ENCODE results near the gene LAGE3. TPM values are rescaled to one million over a fixed set of nuclear protein-coding genes. Genes with fewer than 3 reads are reported as not detected.

Gene LAGE3
- total RNA-seq, 2 donors from 2014 or later = 29.5 to 34.1 TPM

GRCh38 chrX:154467556-154467955, 11.5 kb downstream of the LAGE3 start:
- H3K4me3 Mint-ChIP-seq = no peak overlapping the region
- no peaks in the 10 kb centered on the region for H3K27me3 Mint-ChIP-seq (ENCODE audit: insufficient read depth)
- no peak overlapping the region for H3K9ac ChIP-seq (ENCODE audit: extremely low read depth, low read length, poor library complexity, severe bottlenecking)
- no peaks in the 10 kb centered on the region for H3K9me3 ChIP-seq (ENCODE audit: control insufficient read depth, low read length)
- no peak overlapping the region for H3K4me3 ChIP-seq (ENCODE audit: low read length)
- H3K4me1 Mint-ChIP-seq = no peaks in the 10 kb centered on the region
- TF ChIP-seq, protein P1, sequence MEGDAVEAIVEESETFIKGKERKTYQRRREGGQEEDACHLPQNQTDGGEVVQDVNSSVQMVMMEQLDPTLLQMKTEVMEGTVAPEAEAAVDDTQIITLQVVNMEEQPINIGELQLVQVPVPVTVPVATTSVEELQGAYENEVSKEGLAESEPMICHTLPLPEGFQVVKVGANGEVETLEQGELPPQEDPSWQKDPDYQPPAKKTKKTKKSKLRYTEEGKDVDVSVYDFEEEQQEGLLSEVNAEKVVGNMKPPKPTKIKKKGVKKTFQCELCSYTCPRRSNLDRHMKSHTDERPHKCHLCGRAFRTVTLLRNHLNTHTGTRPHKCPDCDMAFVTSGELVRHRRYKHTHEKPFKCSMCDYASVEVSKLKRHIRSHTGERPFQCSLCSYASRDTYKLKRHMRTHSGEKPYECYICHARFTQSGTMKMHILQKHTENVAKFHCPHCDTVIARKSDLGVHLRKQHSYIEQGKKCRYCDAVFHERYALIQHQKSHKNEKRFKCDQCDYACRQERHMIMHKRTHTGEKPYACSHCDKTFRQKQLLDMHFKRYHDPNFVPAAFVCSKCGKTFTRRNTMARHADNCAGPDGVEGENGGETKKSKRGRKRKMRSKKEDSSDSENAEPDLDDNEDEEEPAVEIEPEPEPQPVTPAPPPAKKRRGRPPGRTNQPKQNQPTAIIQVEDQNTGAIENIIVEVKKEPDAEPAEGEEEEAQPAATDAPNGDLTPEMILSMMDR (conservative IDR thresholded peaks at IDR 0.05) = no peak
- H3K36me3 Mint-ChIP-seq (ENCODE audit: low read depth) = peaks cover 13% of the 10 kb centered on the region
- 97 to 100% methylated on average over 4 to 20 of the region's 21 CpGs for WGBS, 2 experiments (ENCODE audit: insufficient coverage in 1 of 2, insufficient read length in 1 of 2)
- no peaks in the 10 kb centered on the region for H3K36me3 ChIP-seq (ENCODE audit: control insufficient read depth, insufficient read depth, low read length)
- H3K27me3 ChIP-seq (ENCODE audit: control insufficient read depth, insufficient read depth, low read length, poor library complexity, severe bottlenecking) = no peaks in the 10 kb centered on the region
- H3K27ac Mint-ChIP-seq = no peak overlapping the region
- peaks cover 59% of the 10 kb centered on the region for H3K9me3 Mint-ChIP-seq
- H3K27ac ChIP-seq (ENCODE audit: low read depth, low read length) = no peak overlapping the region
- DNase-seq = no peak
- H3K4me1 ChIP-seq (ENCODE audit: control insufficient read depth, insufficient read depth, low read length) = no peaks in the 10 kb centered on the region

GRCh38 chrX:154466907-154467306, 12.2 kb downstream of the LAGE3 start:
- H3K9me3 Mint-ChIP-seq = peaks cover 57% of the 10 kb centered on the region
- 95 to 97% methylated on average over 5 to 15 of the region's 15 CpGs for WGBS, 2 experiments (ENCODE audit: insufficient coverage in 1 of 2, insufficient read length in 1 of 2)
- H3K27me3 ChIP-seq (ENCODE audit: control insufficient read depth, insufficient read depth, low read length, poor library complexity, severe bottlenecking) = no peaks in the 10 kb centered on the region

DNA sequence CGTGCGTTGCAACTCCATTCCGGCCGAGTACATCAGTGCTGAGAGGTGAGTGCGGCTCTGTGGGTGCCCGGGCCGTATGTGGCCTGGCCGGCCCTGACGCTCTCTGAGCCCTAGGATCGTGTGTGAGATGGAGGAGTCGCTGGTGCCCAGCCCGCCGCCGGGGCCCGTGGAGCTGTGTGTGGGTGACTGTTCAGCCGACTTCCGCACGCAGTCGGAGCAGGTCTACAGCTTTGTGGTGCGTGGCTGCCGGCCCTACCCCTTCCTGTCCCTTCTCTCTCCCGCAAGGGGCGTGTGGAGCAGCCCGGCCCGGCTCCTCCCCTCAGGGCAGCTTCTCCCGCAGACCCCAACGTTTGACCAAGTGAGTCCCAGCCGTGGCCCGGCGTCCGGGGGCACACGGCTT, 13.0 kb downstream of the LAGE3 start:
- TF ChIP-seq, protein P1 (conservative IDR thresholded peaks at IDR 0.05) = no peak
- Mint-ChIP-seq H3K36me3 (ENCODE audit: low read depth) (peaks cover 10% of the 10 kb centered on the region), H3K27me3 (ENCODE audit: insufficient read depth) (no peaks in the 10 kb centered on the region), H3K4me3 (no peak overlapping the region), H3K9me3 (peaks cover 60% of the 10 kb centered on the region), H3K4me1 (no peaks in the 10 kb centered on the region), H3K27ac (no peak overlapping the region)
- H3K9ac ChIP-seq (ENCODE audit: extremely low read depth, low read length, poor library complexity, severe bottlenecking) = no peak overlapping the region
- no peaks in the 10 kb centered on the region for H3K27me3 ChIP-seq (ENCODE audit: control insufficient read depth, insufficient read depth, low read length, poor library complexity, severe bottlenecking)
- 95% methylated on average over 32 of the region's 32 CpGs; no CpG with 5 or more reads in 1 of the 2 experiments for WGBS, 2 experiments (ENCODE audit: insufficient coverage in 1 of 2, insufficient read length in 1 of 2)
- no peaks in the 10 kb centered on the region for H3K36me3 ChIP-seq (ENCODE audit: control insufficient read depth, insufficient read depth, low read length)
- H3K27ac ChIP-seq (ENCODE audit: low read depth, low read length) = no peak overlapping the region
- no peaks in the 10 kb centered on the region for H3K4me1 ChIP-seq (ENCODE audit: control insufficient read depth, insufficient read depth, low read length)
- no peaks in the 10 kb centered on the region for H3K9me3 ChIP-seq (ENCODE audit: control insufficient read depth, low read length)
- DNase-seq = no peak
- no peak overlapping the region for H3K4me3 ChIP-seq (ENCODE audit: low read length)

More at GRCh38 chrX:154466907-154467306, 12.2 kb downstream of the LAGE3 start:
- H3K4me3 ChIP-seq (ENCODE audit: low read length) = no peak overlapping the region
- TF ChIP-seq, protein P1 (conservative IDR thresholded peaks at IDR 0.05) = no peak
- H3K4me1 ChIP-seq (ENCODE audit: control insufficient read depth, insufficient read depth, low read length) = no peaks in the 10 kb centered on the region
- no peak overlapping the region for H3K27ac ChIP-seq (ENCODE audit: low read depth, low read length)
- no peaks in the 10 kb centered on the region for H3K27me3 Mint-ChIP-seq (ENCODE audit: insufficient read depth)
- no peak for DNase-seq
- no peaks in the 10 kb centered on the region for H3K36me3 ChIP-seq (ENCODE audit: control insufficient read depth, insufficient read depth, low read length)
- H3K4me3 Mint-ChIP-seq = no peak overlapping the region
- H3K36me3 Mint-ChIP-seq (ENCODE audit: low read depth) = peaks cover 9% of the 10 kb centered on the region
- H3K4me1 Mint-ChIP-seq = no peaks in the 10 kb centered on the region
- no peak overlapping the region for H3K9ac ChIP-seq (ENCODE audit: extremely low read depth, low read length, poor library complexity, severe bottlenecking)
- no peaks in the 10 kb centered on the region for H3K9me3 ChIP-seq (ENCODE audit: control insufficient read depth, low read length)
- no peak overlapping the region for H3K27ac Mint-ChIP-seq
